ENCODE results near the gene RNF8. TPM values are rescaled to one million over a fixed set of nuclear protein-coding genes. Genes with fewer than 3 reads are reported as not detected.

The RNF8 gene
- total and polyA plus RNA-seq, 2 of the 4 experiments (the other 2 are of a cell fraction) = 16.5 to 17.9 TPM

DNA sequence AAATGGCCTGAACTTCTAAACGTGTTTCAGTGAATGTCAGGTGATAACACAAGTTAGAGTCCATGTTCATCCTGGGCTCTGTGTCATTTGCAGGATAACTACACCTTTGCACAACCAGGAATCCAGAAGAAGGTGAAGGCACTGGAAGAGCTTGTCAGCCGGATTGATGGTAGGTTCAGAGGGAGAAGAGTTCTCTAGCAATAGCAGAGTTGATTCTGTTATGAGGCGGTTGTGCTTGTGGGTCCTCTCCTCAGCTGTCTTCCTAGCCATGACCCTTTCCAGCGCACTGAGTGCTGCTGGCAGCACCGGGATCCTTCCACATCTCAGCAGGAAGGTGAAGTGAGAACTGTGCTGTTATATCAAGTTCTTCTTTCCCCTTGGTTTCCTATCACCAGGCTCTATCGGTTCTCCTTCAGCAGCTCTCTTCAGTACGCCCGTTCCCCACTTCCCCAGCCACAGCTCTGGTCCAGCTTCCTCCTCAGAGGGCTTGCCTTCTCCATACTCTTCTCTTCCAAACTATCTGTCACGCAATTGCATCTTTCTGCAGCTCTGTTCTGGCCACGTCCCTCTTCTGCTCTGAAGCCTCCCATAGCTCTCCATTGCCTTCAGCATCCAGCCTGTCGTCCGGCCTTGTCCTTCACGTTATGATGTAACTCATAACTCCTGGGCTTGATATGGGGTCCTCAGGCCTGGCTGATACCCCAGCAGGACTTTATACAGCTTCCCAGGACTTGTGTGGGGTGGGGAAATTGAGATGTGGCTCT lies 39.9 kb upstream of the RNF8 start:
- in situ Hi-C loops (cut with MboI; ENCODE audit: low sequenced_read_pairs) (no loop called here), intact Hi-C loops (cut with micrococcal nuclease) (no loop called here), dilution Hi-C loops (cut with HindIII; ENCODE audit: low sequenced_read_pairs, unreplicated experiment) (no loop called here)
- Histone ChIP-seq H3K9me3 (ENCODE audit: control insufficient read depth, insufficient read depth, low read length) (no peaks in the 10 kb centered on the region), H2AK9ac (replicated peaks; ENCODE audit: low read depth, low read length, poor library complexity) (no peak overlapping the region), H3K18ac (ENCODE audit: low read depth, low read length) (no peak overlapping the region), H4K5ac (ENCODE audit: low read depth, low read length) (no peak overlapping the region), H3K36me3 (ENCODE audit: control insufficient read depth, insufficient read depth, low read length) (peaks cover 53% of the 10 kb centered on the region), H3K9ac (ENCODE audit: low read depth, low read length) (no peak overlapping the region), H2BK5ac (ENCODE audit: low read depth, low read length, poor library complexity, severe bottlenecking) (no peak overlapping the region), H3K4me2 (ENCODE audit: low read depth, low read length) (no peak overlapping the region), H2BK15ac (ENCODE audit: low read depth, low read length) (peak overlapping the region; percentile 48; the same call in 1 of the 3 replicates), H3K4ac (ENCODE audit: low read depth, low read length) (0 out of 2 replicates have a peak overlapping the region, but pooled peaks have one; percentile 27), H3K27me3 (ENCODE audit: control insufficient read depth, insufficient read depth, low read length) (no peaks in the 10 kb centered on the region), H4K8ac (ENCODE audit: low read depth in 2 of 2, low read length in 2 of 2) (no peak overlapping the region), H2AK5ac (ENCODE audit: low read depth, low read length) (peak overlapping the region; percentile 20; the same call in 1 of the 2 replicates), H4K91ac (ENCODE audit: insufficient read depth, low read depth, low read length) (no peak overlapping the region), H3K79me1 (ENCODE audit: low read depth in 1 of 2, low read length in 2 of 2) (peaks cover 0 to 7% of the 10 kb centered on the region in 2 experiments; a peak in 2 of 4 replicates), H3K27ac (ENCODE audit: insufficient read depth, low read length) (no peak overlapping the region), H3K4me1 (ENCODE audit: control insufficient read depth, insufficient read depth, low read length) (peaks cover 11% of the 10 kb centered on the region), H3K23ac (ENCODE audit: low read depth, low read length) (no peak overlapping the region), H3K14ac (replicated peaks; ENCODE audit: low read depth, low read length) (no peak overlapping the region), H2AFZ (replicated peaks; ENCODE audit: low read length, poor library complexity) (no peak overlapping the region), H4K20me1 (ENCODE audit: insufficient read depth, low read length) (peaks cover 9% of the 10 kb centered on the region; the same call in 1 of the 2 replicates), H3K56ac (ENCODE audit: extremely low read depth, insufficient read depth, low read length) (no peak overlapping the region), H3K4me3 (ENCODE audit: insufficient read depth, low read depth, low read length) (no peak overlapping the region), H2BK20ac (ENCODE audit: low read depth, low read length) (no peak overlapping the region), H3K9me1 (ENCODE audit: insufficient read depth, low read length) (peaks cover 19% of the 10 kb centered on the region), H2BK120ac (ENCODE audit: low read depth, low read length) (no peak overlapping the region)
- no TSS peak for BruUV-seq (replicated peaks)
- CTCF ChIA-PET = interaction anchor here (1.5 kb wide), 3 partner anchors 10 to 104 kb away, joined by 3 to 6 read pairs (median 4); no protein-coding TSS in a partner anchor
- ATAC-seq (ENCODE audit: low read depth) (no peak), DNase-seq (no peak)
- 98% methylated on average over 7 of the region's 13 CpGs; no CpG with 5 or more reads in 1 of the 2 experiments for WGBS, 2 experiments (ENCODE audit: extremely low coverage in 2 of 2, insufficient read length in 1 of 2)
- POLR2A ChIA-PET (ENCODE audit: unreplicated experiment) = no interaction called here
- TF ChIP-seq, protein P1, sequence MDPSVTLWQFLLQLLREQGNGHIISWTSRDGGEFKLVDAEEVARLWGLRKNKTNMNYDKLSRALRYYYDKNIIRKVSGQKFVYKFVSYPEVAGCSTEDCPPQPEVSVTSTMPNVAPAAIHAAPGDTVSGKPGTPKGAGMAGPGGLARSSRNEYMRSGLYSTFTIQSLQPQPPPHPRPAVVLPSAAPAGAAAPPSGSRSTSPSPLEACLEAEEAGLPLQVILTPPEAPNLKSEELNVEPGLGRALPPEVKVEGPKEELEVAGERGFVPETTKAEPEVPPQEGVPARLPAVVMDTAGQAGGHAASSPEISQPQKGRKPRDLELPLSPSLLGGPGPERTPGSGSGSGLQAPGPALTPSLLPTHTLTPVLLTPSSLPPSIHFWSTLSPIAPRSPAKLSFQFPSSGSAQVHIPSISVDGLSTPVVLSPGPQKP (IDR thresholded peaks at IDR 0.05; ENCODE audit: borderline replicate concordance, low read depth, low read length) = no peak
- no peak for TF ChIP-seq CEBPB (IDR thresholded peaks at IDR 0.05; ENCODE audit: low read depth, low read length)
- TF ChIP-seq, protein P2, sequence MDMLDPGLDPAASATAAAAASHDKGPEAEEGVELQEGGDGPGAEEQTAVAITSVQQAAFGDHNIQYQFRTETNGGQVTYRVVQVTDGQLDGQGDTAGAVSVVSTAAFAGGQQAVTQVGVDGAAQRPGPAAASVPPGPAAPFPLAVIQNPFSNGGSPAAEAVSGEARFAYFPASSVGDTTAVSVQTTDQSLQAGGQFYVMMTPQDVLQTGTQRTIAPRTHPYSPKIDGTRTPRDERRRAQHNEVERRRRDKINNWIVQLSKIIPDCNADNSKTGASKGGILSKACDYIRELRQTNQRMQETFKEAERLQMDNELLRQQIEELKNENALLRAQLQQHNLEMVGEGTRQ (IDR thresholded peaks at IDR 0.05; ENCODE audit: low read depth, low read length) = no peak
- no peak for TF ChIP-seq RCOR1 (IDR thresholded peaks at IDR 0.05; ENCODE audit: insufficient replicate concordance, low read length)
- no peak for TF ChIP-seq MAZ (IDR thresholded peaks at IDR 0.05; ENCODE audit: borderline replicate concordance, low read depth, low read length)
- no peak for TF ChIP-seq SMC3 (IDR thresholded peaks at IDR 0.05; ENCODE audit: low read depth, low read length)
- TF ChIP-seq FOS (IDR thresholded peaks at IDR 0.05; ENCODE audit: low read depth, low read length) = no peak
- TF ChIP-seq, protein P3, sequence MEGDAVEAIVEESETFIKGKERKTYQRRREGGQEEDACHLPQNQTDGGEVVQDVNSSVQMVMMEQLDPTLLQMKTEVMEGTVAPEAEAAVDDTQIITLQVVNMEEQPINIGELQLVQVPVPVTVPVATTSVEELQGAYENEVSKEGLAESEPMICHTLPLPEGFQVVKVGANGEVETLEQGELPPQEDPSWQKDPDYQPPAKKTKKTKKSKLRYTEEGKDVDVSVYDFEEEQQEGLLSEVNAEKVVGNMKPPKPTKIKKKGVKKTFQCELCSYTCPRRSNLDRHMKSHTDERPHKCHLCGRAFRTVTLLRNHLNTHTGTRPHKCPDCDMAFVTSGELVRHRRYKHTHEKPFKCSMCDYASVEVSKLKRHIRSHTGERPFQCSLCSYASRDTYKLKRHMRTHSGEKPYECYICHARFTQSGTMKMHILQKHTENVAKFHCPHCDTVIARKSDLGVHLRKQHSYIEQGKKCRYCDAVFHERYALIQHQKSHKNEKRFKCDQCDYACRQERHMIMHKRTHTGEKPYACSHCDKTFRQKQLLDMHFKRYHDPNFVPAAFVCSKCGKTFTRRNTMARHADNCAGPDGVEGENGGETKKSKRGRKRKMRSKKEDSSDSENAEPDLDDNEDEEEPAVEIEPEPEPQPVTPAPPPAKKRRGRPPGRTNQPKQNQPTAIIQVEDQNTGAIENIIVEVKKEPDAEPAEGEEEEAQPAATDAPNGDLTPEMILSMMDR (conservative IDR thresholded peaks at IDR 0.05; ENCODE audit: low read depth, low read length) = no peak
- no peak for TF ChIP-seq RFX5 (IDR thresholded peaks at IDR 0.05; ENCODE audit: low read depth, low read length)
- TF ChIP-seq NFE2L2 (IDR thresholded peaks at IDR 0.05; ENCODE audit: low read depth, low read length) = no peak
- TF ChIP-seq MXI1 (IDR thresholded peaks at IDR 0.05; ENCODE audit: borderline replicate concordance, low read depth, low read length) = no peak
- no peak for TF ChIP-seq BHLHE40 (IDR thresholded peaks at IDR 0.05; ENCODE audit: low read depth, low read length)
- TF ChIP-seq POLR2A (IDR thresholded peaks at IDR 0.05; ENCODE audit: low read depth, low read length) = no peak
- TF ChIP-seq RAD21 (IDR thresholded peaks at IDR 0.05; ENCODE audit: low read length) = no peak

Data from IMR-90 (cell line).